ENCODE data around the gene MLIP.

The MLIP gene

DNA sequence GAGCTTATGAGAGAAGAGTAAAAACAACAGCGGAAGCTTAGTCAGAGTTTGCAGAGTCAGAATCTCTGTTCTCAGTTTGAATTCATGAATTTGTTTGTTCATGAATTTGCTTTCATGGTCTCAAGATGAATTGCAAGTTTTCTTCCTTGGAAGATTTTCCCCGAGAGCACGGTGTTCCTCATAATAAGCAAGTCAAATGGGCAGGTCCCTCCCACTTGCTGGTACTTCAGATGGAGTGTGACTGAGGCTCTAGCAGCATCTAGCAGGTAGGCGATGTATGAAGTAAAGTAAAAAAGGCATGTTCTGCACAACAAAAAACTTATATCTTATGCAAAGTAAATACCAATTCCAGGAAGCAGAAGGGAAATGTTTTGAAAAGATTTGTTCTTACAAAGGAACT, 15.5 kb upstream of the MLIP start:
- DNase-seq (ENCODE audit: low spot score), result no peak

DNA sequence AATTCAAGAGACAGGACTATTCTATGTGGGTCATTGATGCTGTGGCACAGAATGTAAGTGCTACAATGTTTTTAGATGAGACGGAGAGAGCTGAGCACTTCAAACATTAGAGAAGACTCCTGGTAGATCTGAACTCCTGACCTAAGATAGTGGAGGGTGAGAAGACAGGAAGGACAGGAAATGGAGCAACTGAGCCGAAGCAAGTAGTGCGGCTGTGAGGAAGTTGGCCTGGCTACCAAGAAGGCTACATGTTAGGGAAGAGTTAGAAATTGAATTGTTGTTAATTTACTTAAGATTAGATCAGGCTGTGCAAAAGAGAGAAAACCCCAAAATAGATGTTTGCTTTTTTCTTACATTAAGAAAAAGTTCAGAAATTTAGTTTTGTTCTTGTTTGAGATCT, 14.4 kb upstream of the MLIP start:
- DNase-seq (ENCODE audit: low spot score), result no peak

DNA sequence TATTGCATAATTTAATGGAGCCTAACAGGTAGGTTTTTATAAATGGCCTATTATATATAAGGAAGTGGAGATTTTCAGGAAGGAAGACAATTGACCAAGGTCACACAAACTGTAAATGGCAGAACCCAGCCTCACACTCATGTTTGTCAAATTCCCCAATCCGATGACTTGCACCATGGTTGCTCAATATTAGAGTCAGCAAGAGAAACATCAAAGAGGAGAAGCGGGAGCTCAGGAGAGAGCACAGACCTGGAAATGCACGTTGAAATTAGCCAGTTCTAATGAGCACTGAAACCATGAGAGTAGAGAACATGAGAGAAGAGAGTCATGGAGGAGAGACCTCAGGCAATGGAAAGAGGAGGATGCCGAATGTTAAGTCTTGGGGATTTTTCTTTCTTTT, 13.5 kb upstream of the MLIP start:
- no peak for DNase-seq (ENCODE audit: low spot score)

DNA sequence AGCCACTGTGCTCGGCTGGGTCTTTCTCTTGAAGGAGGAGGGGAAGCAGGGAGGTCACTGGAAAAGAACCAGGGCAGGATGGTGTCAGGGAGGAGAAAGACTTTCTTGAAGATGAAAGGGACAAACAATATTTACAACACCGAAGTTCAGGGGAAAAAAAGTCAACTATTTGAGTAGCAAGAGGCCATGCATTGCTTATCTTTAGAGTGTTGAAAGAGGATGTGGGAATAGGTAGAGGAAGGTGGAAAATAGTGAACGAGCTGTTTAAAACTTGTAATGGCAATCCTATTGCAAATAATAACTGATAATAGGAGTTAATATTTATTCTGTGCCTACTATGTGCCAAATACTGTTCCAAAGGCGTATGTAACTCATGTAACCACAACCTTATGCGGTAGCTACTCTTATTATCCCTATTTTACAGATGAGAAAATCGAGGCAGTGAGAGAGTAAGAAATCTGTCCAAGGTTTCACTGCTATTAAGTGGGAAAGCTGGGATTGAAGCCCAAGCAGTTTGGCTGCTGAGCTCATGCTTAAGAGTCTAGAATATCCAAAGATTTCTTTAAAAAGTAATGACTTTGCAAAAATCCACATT, 12.7 kb upstream of the MLIP start:
- DNase-seq (ENCODE audit: low spot score), result no peak

DNA sequence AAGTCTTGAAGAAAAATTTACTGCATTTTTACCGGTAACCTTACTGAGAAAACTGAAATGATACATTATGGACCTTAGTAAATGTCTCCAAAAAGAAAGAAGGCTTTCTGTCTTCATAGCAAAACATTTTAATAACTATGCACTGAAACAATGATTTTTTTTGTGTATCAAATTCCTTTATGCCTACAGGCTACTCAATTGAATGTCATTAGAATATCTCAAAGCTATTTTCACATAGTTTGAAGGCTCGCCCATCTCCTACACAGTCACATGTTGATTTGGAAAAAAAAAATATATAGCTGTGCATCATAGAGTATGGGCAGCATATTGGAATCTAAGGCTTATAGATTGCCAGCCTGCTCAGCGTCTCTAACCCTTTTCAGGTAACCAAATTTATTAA, 12.0 kb upstream of the MLIP start:
- no peak for DNase-seq (ENCODE audit: low spot score)

DNA sequence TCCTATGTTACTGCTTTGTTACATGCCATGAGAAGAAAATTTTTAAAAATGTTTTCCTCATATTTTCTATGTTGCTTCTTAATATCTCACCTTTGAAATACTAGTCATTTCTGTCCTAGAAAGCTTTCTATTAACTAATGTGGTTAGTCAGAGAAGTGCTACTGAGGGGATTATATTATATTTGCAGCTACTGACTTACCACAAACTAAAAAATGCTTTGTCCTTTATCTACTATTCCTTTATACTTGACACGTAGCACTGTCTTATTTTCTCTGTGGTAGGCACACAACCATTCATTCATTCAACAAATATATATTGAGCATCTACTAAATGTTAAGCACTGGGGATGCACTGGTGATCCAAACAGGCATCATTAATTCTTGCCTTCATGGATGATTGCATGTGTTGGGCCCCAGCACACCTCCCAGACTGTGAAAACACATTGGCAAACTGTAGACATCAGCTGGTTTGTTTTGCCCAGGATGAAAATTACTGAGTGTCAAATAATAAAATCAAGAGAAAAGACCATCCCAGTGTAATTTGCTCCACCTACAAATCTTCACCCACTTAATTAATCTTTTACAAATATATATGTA, 10.7 kb upstream of the MLIP start:
- DNase-seq (ENCODE audit: low spot score), result no peak

DNA sequence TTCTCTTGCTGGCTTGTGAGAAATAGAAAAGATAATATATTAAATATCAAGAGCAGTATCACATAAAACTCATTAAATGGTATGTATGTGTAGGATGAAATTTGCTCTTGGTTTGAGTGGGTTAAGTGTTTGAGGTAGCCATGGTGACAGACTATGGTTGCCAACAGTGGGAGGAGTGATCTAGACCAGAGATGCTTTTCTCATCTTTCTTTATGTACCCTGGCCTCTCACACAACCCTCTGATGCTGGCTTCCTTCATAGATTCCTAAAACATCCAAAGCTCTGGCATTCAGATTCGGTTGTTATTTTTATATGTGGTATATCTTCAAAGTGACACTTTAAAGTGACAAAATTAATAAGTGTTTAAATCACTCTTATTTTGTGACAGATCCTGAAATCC, 9.0 kb upstream of the MLIP start:
- no peak for DNase-seq (ENCODE audit: low spot score)

DNA sequence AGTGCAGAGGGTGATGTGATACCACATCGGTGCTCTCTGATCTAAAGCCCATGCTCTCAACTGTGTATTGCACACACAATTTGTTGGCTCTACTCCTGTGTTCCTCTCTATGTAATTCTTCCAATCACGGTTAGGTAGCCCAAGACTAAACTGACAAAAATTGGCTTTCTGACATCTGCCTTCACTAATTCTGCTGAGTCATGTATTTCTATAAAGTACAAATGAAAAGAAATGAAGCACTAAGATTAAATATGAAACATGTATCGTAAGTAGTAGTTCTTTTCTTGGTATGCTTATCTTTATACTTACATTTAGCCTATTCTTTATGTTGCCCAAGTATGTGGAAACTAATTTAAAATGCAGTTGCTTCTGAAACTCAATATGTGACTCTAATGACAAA, 7.7 kb upstream of the MLIP start:
- no peak for DNase-seq (ENCODE audit: low spot score)

DNA sequence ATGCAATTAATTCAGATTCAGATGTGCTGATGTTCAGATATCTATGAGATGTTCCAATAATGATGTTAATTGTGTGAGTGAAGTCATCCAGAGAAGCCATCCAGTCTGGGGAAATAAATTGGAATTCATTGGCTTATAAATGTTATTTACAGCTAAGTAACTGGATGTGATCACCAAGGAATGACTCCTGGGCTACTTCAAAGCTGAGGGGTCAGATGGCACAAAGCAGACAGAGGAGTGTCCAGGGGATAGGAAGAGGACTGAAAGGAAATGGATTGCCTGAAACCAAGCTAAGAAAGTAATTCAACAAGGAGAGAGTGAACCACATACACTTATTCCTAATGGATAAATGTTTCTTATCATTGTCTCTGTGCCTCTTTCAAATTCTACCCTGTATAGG, 4.5 kb upstream of the MLIP start:
- DNase-seq (ENCODE audit: low spot score), result no peak

DNA sequence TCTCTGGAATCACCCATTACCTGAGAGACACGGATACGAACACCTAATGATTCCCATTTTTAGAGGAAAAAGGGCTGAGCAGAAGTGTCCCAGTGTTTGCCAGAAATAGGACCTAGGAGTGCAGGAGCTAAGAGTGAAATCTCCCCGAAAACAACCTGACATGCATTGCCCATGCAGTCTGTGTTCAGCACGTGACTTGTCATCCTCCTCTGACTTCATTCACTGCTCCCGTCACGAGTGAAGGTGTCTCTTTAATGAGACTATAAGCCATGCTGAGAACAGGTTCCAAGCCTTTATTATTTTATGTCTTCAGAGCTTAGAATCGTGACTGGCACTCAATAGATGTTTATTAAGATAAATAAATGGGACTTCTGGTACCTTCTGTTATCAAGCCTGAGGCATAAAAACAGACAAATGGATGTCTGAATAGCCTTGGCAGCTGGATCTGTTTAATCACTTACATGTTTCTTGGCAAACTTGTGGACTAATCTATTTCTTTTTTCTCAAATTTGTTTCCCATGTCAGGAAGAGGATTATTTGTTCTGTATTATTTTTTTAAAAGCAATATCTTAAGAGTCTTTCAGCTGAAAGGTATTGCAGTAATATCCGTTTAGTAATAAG, 3.7 kb upstream of the MLIP start:
- DNase-seq (ENCODE audit: low spot score), result no peak

DNA sequence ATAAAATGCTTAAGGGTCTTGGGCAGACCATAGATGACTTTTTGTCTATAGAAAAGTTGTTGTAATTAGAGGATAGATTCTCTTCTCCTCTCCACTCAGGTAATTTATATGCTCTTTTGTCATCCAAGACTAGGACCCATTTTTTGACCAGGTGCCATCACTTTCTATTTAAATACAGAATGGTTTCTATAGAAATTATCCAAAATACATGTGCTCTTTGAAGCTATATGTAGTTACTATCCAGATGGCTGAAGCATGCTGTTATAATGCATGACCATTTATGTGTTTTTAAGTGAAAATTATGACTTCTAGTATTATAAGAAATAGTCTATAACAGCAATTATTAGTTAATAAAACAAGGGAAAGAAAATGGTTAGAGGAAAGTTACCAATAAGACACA, 3.0 kb upstream of the MLIP start:
- no peak for DNase-seq (ENCODE audit: low spot score)

DNA sequence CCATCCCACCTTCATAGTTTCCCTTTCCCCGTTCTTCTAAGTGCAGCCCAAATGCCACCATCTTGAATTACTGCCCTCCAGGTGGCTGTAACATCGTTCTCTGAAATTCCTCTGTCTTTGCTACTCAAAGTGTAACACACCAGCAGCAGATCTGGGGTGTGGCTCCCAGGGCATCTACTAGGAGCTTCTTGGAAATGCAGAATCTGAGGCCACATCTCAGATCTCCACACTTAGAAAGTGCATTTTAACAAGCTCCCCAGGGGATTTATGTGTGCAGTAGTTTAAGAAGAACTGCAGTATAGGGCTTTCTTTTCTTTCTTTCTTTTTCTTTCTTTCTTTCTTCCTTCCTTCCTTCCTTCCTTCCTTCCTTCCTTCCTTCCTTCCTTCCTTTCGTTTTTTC, 1.7 kb upstream of the MLIP start:
- DNase-seq (ENCODE audit: low spot score), result no peak

DNA sequence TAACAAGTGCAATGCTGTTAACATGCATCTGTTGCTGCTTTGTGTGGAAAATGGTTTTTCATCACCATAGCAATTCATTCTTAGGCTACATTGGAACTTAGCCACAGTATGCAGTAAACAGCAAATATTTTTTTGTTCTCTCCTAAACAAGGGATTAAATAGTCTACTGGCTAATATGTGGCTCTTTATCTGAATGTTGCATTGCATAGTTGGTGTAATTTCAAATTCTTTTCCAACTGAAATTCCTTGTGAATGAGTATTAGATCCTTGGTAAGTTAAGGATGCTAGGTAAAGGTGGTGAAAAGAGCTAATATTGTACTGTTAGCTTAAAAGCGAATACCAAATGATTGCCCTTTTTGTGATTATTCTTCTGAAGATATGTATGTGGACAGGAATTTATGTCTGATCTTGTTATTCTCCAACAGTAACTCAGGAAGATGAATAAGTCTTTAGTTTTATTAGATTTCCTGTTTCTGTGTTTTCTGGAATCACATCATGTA, 958 bp downstream of the MLIP start:
- no peak for DNase-seq (ENCODE audit: low spot score)

DNA sequence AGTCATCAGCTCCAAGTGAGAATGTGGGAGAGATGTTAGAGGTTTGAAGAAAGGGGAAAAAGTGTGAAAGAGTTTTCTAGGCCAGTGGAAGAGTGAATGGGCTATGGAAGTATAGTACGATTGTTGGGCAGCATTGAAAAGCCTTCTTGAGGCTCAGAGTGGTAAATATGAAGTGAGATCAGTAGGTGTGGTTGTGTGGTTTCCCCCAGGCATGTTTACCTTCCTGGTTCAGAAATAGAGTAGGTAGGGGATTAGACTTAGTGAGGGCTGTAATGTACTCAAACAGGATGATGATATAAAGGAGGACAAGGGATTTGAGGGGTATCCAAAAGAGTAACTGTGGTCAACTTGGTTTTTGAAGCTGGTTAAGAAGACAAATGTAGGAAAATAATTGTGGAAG, 3.7 kb downstream of the MLIP start:
- DNase-seq (ENCODE audit: low spot score), result no peak

DNA sequence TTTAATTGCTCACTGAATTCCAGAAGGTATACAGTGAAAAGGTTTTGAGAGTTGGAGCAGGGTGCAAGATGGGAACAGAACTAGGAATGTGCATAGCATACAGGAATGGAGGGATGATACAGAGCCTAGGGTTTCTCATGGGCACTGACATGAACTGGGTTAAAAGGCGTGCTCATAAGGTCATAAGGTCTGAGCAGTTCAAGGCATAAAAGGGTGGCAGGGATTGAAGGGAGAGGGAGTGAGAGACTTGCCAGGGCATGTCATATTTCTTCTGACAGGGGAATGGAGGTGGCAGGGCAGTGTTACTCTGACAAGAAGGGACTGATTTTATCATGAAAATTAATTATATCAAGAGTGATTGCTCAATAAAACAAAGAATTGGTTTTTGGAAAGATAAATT, 4.7 kb downstream of the MLIP start:
- no peak for DNase-seq (ENCODE audit: low spot score)

DNA sequence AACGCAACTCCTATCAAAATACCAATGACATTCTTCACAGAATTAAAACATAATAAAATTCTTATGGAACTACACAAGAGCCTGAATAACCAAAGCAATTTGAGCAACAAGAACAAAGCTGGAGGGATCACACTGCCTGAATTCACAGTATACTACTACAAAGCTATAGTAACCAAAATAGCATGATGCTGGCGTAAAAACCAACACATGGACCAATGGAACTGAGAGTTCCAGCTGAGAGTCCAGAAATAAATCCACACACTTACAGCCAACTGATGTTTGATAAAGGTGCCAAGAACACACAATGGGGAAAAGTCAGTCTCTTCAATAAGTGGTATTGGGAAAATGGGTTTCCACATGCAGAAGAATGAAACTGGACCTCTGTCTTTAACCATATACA, 6.9 kb downstream of the MLIP start:
- DNase-seq (ENCODE audit: low spot score), result no peak

DNA sequence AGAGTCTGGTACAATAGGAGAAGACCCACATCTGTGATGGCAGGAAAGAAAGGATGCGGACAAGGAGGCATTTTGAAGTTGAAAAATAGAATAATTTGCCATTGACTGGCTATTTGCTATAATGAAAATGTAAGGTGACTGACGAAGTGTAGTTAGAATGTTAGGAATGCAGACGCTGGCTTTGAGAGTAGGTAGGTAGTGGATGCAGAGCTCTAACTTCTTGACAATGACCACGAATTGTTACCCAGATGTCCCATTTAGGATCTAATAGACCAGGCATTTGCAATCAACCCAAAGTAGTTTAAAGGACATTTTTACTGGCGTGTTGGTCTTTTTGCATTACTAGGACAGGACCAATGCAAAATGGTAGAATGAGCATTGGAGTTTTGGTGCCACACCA, 14.2 kb downstream of the MLIP start:
- no peak for DNase-seq (ENCODE audit: low spot score)

DNA sequence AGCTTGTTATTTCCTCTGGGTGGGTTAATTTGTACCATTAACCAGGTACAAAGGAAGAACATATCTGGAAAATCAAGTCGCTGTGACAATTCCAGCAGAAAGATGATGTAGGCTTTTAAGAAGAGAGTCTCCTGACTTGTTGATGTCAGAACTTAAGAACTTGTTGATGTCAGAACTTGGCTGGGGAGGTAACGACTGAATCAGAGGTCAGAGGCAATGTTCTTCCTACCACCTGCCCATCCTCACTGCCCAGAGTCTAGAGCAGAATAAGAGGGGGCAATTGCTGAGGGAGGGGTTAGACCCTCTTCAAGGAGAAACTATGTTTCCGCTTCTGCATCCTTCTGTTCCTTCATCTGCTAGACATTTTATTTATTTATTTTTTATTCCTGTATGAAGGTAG, 18.9 kb downstream of the MLIP start:
- no peak for DNase-seq (ENCODE audit: low spot score)

DNA sequence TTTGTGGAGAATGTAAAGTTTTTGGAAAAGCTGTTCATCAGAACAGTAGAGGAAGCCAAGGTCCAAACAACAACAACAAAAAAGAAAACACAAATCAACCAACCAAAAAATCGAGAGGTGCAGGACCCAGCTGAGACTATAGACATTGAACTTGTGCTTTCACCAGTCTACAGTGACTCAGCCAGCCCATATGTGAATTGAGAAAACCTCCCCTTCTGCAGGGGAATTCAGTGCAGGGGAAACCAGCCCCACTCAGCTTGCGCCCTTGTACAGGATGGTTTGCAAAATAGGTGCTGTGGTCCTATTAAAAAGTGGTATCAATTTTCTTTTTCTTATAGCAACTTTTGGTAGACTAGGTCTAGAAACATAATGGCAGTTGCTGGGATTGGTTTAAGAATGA, 21.3 kb downstream of the MLIP start:
- DNase-seq (ENCODE audit: low spot score), result no peak

DNA sequence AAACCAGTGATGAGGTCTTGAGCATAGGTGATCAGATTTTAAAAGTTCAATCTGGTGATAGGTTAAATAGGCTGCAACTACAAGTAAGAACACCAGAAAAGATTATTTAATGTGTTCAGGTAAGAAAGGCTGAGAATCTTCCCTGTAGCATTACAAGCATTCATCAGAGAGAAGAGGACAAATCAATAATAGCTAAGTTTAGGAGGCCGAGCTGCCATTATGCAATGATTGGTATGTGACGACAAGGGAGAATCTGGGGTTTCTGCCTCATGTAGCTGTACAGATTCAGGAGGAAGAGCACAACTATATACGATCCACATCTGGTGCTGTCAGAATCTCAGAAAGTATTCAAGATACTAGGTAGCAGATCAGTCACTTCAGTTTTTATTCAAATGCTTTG, 21.9 kb downstream of the MLIP start:
- no peak for DNase-seq (ENCODE audit: low spot score)

DNA sequence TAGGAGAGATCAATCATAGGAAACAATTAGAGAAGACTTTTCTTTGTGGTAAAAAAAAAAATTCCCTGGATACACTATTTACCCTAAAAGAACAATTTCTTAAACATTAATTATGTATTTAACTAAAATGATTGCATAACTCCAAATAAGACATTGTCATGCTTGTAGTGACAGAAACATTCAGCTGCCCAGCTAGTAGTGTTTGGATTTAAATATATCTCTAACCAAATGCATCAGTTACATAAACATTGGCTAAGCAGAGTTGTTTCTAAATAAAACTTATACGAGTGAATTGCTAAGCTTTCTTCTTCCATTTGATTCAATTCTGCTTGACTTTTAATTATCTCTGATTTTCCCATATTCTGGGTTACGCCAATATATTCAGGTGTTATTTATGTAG, 23.7 kb downstream of the MLIP start:
- DNase-seq (ENCODE audit: low spot score), result no peak

DNA sequence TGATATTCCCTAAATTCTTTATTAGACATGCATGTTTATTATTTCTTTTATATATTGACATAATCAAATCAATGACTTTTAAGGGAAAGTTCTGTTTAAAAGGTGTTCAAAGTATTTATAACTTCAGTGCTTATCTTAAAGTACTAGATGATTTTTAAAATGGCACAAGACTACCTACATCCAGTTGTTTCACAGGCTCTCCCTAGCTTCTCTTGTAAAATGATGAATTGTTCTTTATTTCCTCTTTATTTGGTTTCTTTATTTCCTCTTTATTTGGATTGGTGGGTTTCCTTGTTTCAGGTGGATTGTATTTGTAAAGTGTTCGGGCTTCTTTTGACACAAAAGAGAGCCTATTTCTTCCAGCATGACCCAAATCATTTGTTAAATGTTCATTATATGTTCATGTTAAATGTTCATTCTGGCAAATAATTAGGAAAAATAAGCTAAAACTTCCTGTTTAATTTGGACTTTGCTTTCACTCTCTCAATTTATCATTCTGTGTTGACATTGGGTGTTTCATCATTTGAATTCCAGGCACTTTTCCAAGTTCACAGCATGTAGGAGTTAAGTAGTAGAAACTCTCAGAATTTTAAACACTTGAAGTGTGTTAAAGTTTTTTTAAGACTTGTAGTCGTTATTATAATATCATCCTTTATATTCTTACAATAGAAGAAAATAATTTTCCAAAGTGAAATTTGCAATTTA, 24.6 kb downstream of the MLIP start:
- peak; percentile 18 for DNase-seq (ENCODE audit: low spot score)

DNA sequence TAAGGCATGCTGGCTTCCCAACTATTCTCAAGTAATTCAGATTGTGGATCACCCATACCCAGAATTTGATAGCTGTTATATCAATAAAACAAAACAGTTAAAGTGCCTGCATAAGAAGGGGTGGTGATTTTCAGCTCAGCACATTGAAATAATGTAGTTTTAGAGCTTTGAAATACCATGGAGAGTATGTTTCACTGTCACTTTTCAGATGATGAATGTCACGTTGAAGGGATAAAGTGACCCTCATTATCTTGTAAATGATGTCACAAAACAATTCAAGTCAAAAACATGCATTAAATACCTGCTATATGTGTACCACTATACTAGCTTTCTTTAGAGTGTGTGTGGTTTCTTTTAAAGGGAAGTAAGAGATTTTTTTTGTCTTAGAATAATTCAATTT, 27.6 kb downstream of the MLIP start:
- DNase-seq (ENCODE audit: low spot score), result no peak
